Type B pancreatic cell (in vitro differentiated cells): ENCODE measurements around the gene PAPPA2. TPM values are rescaled to one million over a fixed set of nuclear protein-coding genes. Genes with fewer than 3 reads are reported as not detected.
A peak's percentile ranks its signal among the peaks of the same experiment; 100 is the strongest.

Source experiments
- DNase-seq: peaks from one replicate; pipeline ENCODE4 v3.0.0; 2021; ENCODE audit warnings: mixed read lengths; ENCODE audit not compliant: unreplicated experiment; ENCODE audit errors: extremely low spot score
- H3K27ac Mint-ChIP-seq: 2 replicates; pipeline ENCODE4 v1.8.0; 2021; ENCODE audit warnings: mild to moderate bottlenecking, mixed read lengths
- H3K27me3 Mint-ChIP-seq: 2 replicates; pipeline ENCODE4 v1.8.0; 2021; ENCODE audit warnings: mixed read lengths
- H3K36me3 Mint-ChIP-seq: 2 replicates; pipeline ENCODE4 v1.8.0; 2021; ENCODE audit warnings: mixed read lengths
- H3K4me1 Mint-ChIP-seq: one replicate; pipeline ENCODE4 v1.8.0; 2021; ENCODE audit warnings: mixed read lengths; ENCODE audit not compliant: unreplicated experiment
- H3K4me3 Mint-ChIP-seq: 2 replicates; pipeline ENCODE4 v1.8.0; 2021; ENCODE audit warnings: mild to moderate bottlenecking, mixed read lengths
- H3K9me3 Mint-ChIP-seq: 2 replicates; pipeline ENCODE4 v1.8.0; 2021; ENCODE audit warnings: mixed read lengths
- total RNA-seq: library from RNA; stranded (reverse); gene quantifications from 2 replicates; pipeline ENCODE4 v1.2.1, GENCODE V29; 2021; ENCODE audit warnings: low replicate concordance
- TF ChIP-seq, protein P1 (sequence below): fragments of 200-600 bp; sonication (generic); conservative IDR thresholded peaks from 2 replicates; pipeline ENCODE4 v1.5.0; 2021; ENCODE audit warnings: antibody characterized with exemption, mild to moderate bottlenecking

The PAPPA2 gene
- total RNA-seq, 1 donor from 2014 or later = 0.87 TPM

DNA sequence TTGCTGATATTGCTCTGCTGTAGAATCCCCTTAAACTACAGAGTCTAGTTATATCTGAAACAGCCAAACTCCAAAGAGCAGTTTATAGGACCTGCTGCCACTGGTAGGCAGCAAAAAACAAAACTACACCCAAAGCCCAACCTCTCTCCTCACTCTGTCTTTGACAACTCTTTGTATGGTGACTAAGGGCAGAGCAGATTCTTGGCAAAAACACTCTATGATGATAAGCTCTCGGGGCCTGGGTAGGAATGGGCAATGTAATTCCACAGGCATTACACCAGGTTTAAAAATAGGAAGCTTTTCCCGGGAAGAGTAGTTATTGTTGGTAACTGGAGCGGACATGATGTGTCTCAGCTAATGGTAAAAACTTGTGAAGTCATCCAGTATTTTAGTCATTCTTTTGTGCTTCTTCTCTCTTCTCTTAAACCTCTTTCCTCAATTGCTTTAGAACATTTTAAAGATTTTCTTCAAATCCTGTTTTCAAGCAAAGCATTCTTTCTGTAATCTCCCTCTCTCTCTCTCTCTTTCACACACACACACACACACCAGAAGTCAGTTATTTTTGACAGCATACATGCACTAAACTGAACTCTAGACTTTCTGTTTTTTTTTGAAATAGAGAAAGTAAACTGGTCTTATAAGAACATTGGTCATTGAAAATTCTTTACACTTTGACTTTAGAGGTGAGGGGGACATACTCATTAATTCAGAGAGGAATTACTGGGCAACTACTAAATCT, 193.5 kb downstream of the PAPPA2 start:
- no peaks in the 10 kb centered on the region for H3K4me1 Mint-ChIP-seq
- H3K9me3 Mint-ChIP-seq = no peaks in the 10 kb centered on the region
- H3K27ac Mint-ChIP-seq = no peak overlapping the region

GRCh38 chr1:176669782-176670181, 206.8 kb downstream of the PAPPA2 start:
- H3K4me3 Mint-ChIP-seq = no peak overlapping the region
- no peak for DNase-seq
- no peaks in the 10 kb centered on the region for H3K9me3 Mint-ChIP-seq
- no peak overlapping the region for H3K27ac Mint-ChIP-seq
- TF ChIP-seq, protein P1, sequence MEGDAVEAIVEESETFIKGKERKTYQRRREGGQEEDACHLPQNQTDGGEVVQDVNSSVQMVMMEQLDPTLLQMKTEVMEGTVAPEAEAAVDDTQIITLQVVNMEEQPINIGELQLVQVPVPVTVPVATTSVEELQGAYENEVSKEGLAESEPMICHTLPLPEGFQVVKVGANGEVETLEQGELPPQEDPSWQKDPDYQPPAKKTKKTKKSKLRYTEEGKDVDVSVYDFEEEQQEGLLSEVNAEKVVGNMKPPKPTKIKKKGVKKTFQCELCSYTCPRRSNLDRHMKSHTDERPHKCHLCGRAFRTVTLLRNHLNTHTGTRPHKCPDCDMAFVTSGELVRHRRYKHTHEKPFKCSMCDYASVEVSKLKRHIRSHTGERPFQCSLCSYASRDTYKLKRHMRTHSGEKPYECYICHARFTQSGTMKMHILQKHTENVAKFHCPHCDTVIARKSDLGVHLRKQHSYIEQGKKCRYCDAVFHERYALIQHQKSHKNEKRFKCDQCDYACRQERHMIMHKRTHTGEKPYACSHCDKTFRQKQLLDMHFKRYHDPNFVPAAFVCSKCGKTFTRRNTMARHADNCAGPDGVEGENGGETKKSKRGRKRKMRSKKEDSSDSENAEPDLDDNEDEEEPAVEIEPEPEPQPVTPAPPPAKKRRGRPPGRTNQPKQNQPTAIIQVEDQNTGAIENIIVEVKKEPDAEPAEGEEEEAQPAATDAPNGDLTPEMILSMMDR = no peak
- H3K4me1 Mint-ChIP-seq = no peaks in the 10 kb centered on the region
- H3K36me3 Mint-ChIP-seq = no peaks in the 10 kb centered on the region
- H3K27me3 Mint-ChIP-seq = no peaks in the 10 kb centered on the region

More for the DNA sequence above, 193.5 kb downstream of the PAPPA2 start:
- peaks cover 17% of the 10 kb centered on the region for H3K27me3 Mint-ChIP-seq
- TF ChIP-seq, protein P1 = no peak
- no peak for DNase-seq
- no peak overlapping the region for H3K4me3 Mint-ChIP-seq
- no peaks in the 10 kb centered on the region for H3K36me3 Mint-ChIP-seq

DNA sequence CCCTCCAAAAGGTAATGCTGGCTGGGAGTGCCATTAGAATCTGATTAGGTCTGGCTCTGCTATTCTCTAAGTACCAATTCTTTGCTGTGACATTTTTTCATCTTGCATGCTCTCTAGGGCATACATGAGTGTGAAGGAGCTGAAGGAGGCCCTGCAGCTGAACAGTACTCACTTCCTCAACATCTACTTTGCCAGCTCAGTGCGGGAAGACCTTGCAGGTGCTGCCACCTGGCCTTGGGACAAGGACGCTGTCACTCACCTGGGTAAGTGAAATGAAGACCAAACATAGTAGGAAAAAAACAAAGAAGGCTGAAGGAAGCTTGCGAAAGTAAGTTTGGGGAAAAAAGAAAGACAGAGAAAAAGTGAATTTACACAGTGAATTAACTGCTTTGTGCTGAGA, 207.9 kb downstream of the PAPPA2 start:
- no peaks in the 10 kb centered on the region for H3K9me3 Mint-ChIP-seq
- H3K36me3 Mint-ChIP-seq = no peaks in the 10 kb centered on the region
- H3K27ac Mint-ChIP-seq = no peak overlapping the region
- no peaks in the 10 kb centered on the region for H3K4me1 Mint-ChIP-seq
- TF ChIP-seq, protein P1 = no peak
- H3K27me3 Mint-ChIP-seq = no peaks in the 10 kb centered on the region
- no peak overlapping the region for H3K4me3 Mint-ChIP-seq
- DNase-seq = no peak

- Mint-ChIP-seq H3K4me1 (no peaks in the 10 kb centered on the region), H3K27ac (no peak overlapping the region), H3K9me3 (no peaks in the 10 kb centered on the region), H3K27me3 (peaks cover 8% of the 10 kb centered on the region), H3K36me3 (no peaks in the 10 kb centered on the region), H3K4me3 (no peak overlapping the region)
- DNase-seq = no peak
- TF ChIP-seq, protein P1 = no peak
Observed at GRCh38 chr1:176682830-176683535, 220.0 kb downstream of the PAPPA2 start.

DNA sequence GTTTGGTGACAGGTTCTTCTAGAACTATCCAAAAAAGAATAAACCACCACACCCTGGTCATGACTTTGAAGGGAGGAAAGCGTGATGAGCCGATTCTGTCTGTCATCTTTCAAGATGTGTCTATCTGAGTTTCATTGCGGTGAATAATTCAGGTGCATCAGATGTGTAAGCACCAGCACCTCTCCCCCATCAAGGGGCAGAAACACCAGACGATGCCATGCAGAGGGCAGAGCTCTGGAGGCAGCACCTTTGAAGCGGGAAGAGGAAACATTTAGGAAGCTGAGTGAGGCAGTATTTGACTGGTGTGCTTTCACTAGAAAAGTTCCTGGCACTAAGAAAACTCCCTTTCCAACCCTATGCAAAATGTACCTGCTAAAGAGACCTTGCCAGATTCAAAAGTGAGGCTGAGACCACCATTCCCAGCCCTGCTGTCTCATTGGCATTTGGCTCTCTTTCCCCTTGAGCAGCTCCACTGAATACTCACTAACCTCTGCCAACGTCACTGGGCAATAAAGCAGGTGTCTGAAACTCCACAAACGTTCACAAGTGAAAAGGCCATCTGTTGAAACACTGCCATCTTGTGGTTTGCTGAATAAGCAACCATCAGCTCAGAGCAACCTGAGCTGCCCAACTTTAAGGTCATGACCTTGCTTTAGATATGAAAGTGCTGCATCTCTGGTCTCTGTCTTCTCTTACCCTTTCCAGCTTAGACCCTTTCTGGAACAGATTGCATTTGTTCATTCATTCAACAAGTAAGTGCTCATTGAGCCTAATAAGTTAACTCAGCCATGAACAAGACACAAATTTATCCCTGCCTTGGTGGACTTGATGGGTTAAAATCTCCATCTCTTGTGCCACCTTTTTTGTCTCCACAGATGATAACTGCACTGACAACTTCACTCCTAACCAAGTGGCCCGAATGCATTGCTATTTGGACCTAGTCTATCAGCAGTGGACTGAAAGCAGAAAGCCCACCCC, 228.6 kb downstream of the PAPPA2 start:
- H3K36me3 Mint-ChIP-seq = no peaks in the 10 kb centered on the region

More for the DNA sequence above, 228.6 kb downstream of the PAPPA2 start:
- Mint-ChIP-seq H3K4me1 (peaks cover 16% of the 10 kb centered on the region), H3K9me3 (no peaks in the 10 kb centered on the region), H3K27me3 (no peaks in the 10 kb centered on the region), H3K4me3 (no peak overlapping the region), H3K27ac (no peak overlapping the region)
- no peak for DNase-seq
- TF ChIP-seq, protein P1 = peak; percentile 83
